Activated CD4-positive, alpha-beta T cell treated with anti-CD3 and anti-CD28 coated beads, Interleukin-2, Interleukin-4, amounts not matched to agents 100 ng/mL and 50 ng/mL, durations not matched to agents 16 hours and 8 hours (primary cell): ENCODE data around the gene SMPD4.
"Not testable (repeated sequence)": the region's sequence is repeated elsewhere in the genome, so short reads cannot be mapped to it uniquely, and the experiment has no call there.

Experiments
- DNase-seq: peaks from one replicate; pipeline ENCODE4 v3.0.0-alpha.2; 2020; ENCODE audit warnings: low spot score

SMPD4 gene

GRCh38 chr2:130186391-130186790 is 5.0 kb upstream of the SMPD4 start:
- DNase-seq: no peak

- DNase-seq: no peak
These were observed 4.5 kb upstream of the SMPD4 start for GRCh38 chr2:130185896-130186295.

GRCh38 chr2:130185436-130185835 is 4.0 kb upstream of the SMPD4 start:
- no peak for DNase-seq

- DNase-seq: no peak
These were observed 2.3 kb upstream of the SMPD4 start for GRCh38 chr2:130183512-130184373.

GRCh38 chr2:130182826-130183511 is 1.6 kb upstream of the SMPD4 start:
- not testable (repeated sequence) for DNase-seq

- DNase-seq: peak; percentile 92
These were observed 679 bp upstream of the SMPD4 start, which contains the start of gene MZT2B for GRCh38 chr2:130181880-130182682. Gene MZT2B (plus strand): TSS chr2:130182262. CDS start chr2:130182283, 21 bp downstream.

GRCh38 chr2:130180404-130181324 is 738 bp downstream of the SMPD4 start:
- DNase-seq: not testable (repeated sequence)

- peak; percentile 40 for DNase-seq
These were observed 6.5 kb downstream of the SMPD4 start for GRCh38 chr2:130174866-130175265.

GRCh38 chr2:130169896-130170295 is 11.5 kb downstream of the SMPD4 start:
- DNase-seq: no peak

GRCh38 chr2:130169163-130169562 is 12.2 kb downstream of the SMPD4 start:
- DNase-seq: not testable (repeated sequence)

GRCh38 chr2:130166611-130167010 is 14.8 kb downstream of the SMPD4 start:
- not testable (repeated sequence) for DNase-seq

GRCh38 chr2:130165293-130166016 is 15.9 kb downstream of the SMPD4 start:
- DNase-seq: no peak

- DNase-seq: no peak
These were observed 18.4 kb downstream of the SMPD4 start for GRCh38 chr2:130162968-130163367.

- DNase-seq: not testable (repeated sequence)
These were observed 18.9 kb downstream of the SMPD4 start for GRCh38 chr2:130162486-130162885.

GRCh38 chr2:130160838-130161705 is 20.3 kb downstream of the SMPD4 start:
- DNase-seq: not testable (repeated sequence)

- no peak for DNase-seq
These were observed 21.3 kb downstream of the SMPD4 start for GRCh38 chr2:130160131-130160530.

GRCh38 chr2:130159376-130159775 is 22.0 kb downstream of the SMPD4 start:
- DNase-seq: not testable (repeated sequence)

GRCh38 chr2:130158631-130159030 is 22.8 kb downstream of the SMPD4 start:
- DNase-seq: no peak

GRCh38 chr2:130157825-130158514 is 23.4 kb downstream of the SMPD4 start:
- DNase-seq: peak; percentile 17
